Measurements from ENCODE around the gene MX2.

GRCh38 chr21:41442481-41443186, 80.8 kb downstream of the MX2 start:
- TF ChIP-seq, protein P1, sequence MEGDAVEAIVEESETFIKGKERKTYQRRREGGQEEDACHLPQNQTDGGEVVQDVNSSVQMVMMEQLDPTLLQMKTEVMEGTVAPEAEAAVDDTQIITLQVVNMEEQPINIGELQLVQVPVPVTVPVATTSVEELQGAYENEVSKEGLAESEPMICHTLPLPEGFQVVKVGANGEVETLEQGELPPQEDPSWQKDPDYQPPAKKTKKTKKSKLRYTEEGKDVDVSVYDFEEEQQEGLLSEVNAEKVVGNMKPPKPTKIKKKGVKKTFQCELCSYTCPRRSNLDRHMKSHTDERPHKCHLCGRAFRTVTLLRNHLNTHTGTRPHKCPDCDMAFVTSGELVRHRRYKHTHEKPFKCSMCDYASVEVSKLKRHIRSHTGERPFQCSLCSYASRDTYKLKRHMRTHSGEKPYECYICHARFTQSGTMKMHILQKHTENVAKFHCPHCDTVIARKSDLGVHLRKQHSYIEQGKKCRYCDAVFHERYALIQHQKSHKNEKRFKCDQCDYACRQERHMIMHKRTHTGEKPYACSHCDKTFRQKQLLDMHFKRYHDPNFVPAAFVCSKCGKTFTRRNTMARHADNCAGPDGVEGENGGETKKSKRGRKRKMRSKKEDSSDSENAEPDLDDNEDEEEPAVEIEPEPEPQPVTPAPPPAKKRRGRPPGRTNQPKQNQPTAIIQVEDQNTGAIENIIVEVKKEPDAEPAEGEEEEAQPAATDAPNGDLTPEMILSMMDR (IDR thresholded peaks at IDR 0.05): no peak
- TF ChIP-seq POLR2A (IDR thresholded peaks at IDR 0.05): no peak
